RKO (cell line): Measurements from ENCODE around the gene MGRN1.

Source experiments
- DNase-seq: peaks from one replicate; pipeline ENCODE4 v3.0.0-alpha.2; 2016; ENCODE audit warnings: low spot score

MGRN1 gene

GRCh38 chr16:4699046-4699556, 74.5 kb downstream of the MGRN1 start:
- DNase-seq, result no peak

GRCh38 chr16:4700380-4700996, 75.9 kb downstream of the MGRN1 start:
- no peak for DNase-seq

GRCh38 chr16:4700997-4701743, 76.5 kb downstream of the MGRN1 start:
- DNase-seq, result no peak

DNA sequence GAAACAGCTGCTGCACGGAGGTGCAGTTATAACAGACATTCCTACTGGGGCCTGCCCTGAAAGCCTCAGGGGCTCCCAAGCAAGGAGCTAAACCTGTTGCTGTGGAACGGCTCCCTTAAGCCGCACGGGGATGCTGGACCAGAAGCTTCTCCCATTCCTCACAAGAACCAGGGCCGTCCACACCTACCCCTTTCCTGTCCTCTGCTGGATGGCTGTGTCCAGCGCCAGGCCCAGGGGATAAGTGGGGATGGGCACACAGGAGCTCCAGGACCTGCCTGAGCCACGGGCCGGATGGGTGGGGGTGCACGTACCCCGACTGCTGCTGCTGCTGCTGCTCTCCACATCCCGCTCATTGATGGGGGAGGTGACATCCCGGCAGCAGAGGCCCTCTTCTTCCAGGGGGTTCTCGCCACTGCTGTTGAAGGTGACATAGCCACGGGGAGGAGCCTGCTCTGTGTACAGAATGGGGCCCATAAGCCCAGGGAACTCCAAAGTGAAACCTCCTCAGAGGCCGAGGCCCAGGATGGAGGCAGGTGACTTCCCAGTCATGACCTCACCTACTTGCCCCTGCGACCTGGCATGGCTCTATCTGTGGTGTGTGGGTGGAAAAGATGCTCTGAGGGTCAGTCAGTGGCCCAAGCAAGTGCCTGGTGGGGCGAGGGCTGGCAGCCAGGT, 77.3 kb downstream of the MGRN1 start:
- DNase-seq, result no peak

GRCh38 chr16:4702466-4702808, 77.8 kb downstream of the MGRN1 start:
- no peak for DNase-seq

DNA sequence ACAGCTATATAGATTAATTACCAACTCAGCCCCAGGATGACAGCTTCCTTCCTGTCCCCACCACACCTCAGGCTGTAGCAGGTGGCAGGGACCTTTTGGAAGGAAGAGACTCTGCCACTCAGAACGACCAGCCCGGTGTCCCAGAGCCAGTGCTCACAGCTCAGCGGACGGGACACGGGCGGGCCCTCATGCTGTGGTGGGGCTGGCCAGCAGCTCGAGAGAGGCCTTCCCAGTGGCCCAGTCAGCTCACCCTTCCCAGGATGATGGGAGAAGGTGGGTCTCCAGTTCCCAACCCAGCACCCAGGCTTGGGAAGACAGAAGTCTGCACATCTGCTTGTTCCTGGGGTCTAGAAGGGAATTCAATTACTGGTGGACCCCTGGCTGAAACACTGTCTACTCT, 79.3 kb downstream of the MGRN1 start:
- no peak for DNase-seq

- no peak for DNase-seq
Observed at GRCh38 chr16:4704491-4704890, 79.9 kb downstream of the MGRN1 start.

DNA sequence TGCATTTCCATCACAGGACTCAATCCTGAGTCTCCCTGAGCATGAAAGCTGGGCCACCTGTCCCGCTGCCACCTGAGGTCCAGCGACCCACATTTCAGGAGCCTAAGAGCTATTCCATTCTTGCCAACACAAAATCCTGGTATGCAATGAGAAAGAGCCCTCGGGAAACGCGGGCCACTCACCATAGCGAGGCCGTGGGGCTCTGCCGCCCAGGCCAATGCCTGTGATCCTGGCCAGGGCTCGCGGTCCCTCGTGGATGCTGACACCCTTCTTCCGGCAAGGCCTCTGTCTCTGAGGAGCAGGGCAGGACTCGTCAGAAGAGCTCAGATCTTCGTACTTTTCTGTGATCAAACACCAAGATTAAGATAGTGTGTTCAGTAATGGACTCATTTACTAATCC, 80.3 kb downstream of the MGRN1 start:
- no peak for DNase-seq

DNA sequence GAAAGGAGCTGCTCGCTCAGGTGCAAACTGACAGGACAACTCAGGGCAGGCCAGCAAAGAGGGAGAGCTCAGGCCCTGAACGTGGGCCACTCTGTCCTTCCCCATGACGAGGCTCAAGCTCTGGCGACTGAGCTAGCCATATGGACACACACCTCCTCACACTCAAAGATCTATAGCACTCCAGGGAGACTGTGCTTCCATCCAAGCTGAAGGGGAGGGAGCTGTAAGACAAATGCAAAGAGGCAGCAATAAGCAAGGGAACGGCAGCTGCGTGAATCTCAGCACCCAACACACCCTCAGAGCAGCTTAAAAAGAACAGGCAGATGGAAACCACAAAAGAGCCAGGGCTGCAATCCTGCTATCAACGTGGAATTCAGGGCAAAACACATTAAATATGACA, 82.2 kb downstream of the MGRN1 start:
- DNase-seq, result no peak

- no peak for DNase-seq
Observed at GRCh38 chr16:4709481-4709880, 84.9 kb downstream of the MGRN1 start.

DNA sequence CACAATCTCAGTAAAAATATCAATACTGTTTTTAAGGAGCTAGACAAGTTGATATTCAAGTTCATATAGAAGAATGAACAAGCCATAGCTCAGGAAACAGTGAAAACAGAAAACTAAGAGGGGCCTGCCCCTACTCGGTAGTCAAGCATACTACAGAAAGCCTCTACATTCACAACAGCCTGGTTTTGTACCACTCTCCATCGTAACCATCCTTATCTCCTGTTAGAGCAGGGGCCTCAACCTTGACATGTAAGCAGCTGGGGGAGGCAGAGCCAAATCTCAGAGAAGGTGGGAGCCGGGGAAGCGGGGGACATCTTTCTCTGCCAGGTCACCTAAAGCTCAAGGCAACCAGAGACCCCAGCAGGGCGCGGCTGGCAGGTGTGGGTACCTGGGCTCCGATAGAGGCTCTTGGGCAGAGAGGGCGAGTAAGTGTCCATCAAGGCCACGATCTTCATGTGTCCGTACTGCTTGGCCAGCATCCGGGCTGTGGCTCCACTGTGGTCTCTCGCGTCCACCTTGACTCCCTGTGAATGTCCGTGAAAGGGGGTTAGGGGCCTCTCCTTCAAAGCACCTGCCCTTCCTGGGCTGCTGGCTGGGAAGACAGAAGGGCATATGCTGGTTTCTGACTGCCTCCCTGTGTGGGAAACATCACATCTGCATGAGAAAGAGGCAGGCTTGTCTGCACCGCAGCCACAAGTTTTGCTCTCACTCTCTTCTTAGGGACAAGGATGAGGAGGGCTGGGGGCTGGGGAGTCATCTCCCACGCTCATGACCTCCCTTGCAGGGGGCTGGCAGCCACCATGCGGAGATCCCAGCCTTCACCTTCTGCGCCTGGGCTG, 89.3 kb downstream of the MGRN1 start:
- DNase-seq, result no peak

- no peak for DNase-seq
Observed at GRCh38 chr16:4714996-4715395, 90.4 kb downstream of the MGRN1 start.

- DNase-seq, result no peak
Observed at GRCh38 chr16:4718466-4718865, 93.8 kb downstream of the MGRN1 start.

- DNase-seq, result no peak
Observed at GRCh38 chr16:4723071-4723767, 98.6 kb downstream of the MGRN1 start.

DNA sequence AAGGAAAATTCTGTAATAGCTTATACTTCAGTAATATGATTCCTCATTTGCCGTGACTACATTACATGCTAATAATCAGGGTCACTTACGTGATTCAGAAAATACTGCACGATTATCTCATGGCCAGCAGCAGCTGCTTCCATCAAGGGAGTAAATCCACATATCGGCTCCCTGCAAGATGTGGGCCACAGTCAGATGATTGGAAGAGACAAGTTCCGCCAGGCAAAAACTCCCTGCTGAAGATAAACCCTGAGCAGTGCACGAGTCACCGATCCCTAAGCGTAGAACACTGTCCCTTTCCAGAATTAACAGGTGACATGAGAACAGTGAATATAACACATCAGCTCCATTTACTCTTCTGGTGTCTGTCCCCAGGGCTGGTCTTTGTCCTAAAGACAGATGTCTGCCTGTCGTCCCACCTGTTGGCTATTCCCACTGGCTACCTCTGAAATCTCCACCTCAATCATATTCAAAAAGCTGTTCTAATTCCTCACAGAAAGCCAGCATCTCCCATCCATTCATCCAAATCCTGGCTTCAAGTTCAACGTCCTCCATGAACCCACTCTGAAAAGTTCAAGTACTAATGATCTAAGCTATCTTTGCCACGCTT, 100.1 kb downstream of the MGRN1 start:
- no peak for DNase-seq

- no peak for DNase-seq
Observed at GRCh38 chr16:4726616-4727015, 102.0 kb downstream of the MGRN1 start.

- DNase-seq, result no peak
Observed at GRCh38 chr16:4728676-4729075, 104.0 kb downstream of the MGRN1 start.

GRCh38 chr16:4729876-4730275, 105.2 kb downstream of the MGRN1 start:
- no peak for DNase-seq

DNA sequence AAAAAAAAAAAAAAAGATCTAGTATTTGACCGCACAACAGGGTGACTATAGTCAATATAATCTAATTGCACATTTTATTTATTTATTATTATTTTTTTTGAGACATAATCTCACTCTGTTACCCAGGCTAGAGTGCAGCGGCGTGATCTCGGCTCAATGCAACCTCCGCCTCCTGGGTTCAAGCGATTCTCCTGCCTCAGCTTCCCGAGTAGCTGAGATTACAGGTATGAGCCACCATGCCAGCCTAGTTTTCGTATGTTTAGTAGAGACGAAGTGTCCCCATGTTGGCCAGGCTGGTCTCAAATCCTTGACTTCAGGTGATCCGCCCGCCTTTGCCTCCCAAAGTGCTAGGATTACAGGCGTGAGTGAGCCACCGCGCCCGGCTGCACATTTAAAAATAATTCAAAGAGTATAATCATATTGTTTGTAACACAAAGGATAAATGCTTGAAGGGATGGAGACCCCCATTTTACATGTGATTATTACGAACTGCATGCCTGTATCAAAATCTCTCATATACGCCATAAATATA, 108.7 kb downstream of the MGRN1 start:
- no peak for DNase-seq

GRCh38 chr16:4733747-4734062, 109.1 kb downstream of the MGRN1 start:
- peak; percentile 9 for DNase-seq

GRCh38 chr16:4734063-4734729, 109.6 kb downstream of the MGRN1 start, which contains the start of the genes ANKS3 and DNAAF8:
ANKS3 (minus strand) TSS chr16:4734271; CDS start chr16:4730149, 4,122 bp downstream.
DNAAF8 (plus strand) TSS chr16:4734537; CDS start chr16:4736515, 1,978 bp downstream.
- DNase-seq, result peak; percentile 97
